HG03064 (cell line): ENCODE measurements around the gene TGFBR1.

Source experiments
- ATAC-seq: cut with Tn5 transposase; IDR thresholded peaks from one replicate; pipeline ENCODE4 v1.9.1; 2021; ENCODE audit warnings: low read depth; ENCODE audit not compliant: unreplicated experiment

Gene TGFBR1

DNA sequence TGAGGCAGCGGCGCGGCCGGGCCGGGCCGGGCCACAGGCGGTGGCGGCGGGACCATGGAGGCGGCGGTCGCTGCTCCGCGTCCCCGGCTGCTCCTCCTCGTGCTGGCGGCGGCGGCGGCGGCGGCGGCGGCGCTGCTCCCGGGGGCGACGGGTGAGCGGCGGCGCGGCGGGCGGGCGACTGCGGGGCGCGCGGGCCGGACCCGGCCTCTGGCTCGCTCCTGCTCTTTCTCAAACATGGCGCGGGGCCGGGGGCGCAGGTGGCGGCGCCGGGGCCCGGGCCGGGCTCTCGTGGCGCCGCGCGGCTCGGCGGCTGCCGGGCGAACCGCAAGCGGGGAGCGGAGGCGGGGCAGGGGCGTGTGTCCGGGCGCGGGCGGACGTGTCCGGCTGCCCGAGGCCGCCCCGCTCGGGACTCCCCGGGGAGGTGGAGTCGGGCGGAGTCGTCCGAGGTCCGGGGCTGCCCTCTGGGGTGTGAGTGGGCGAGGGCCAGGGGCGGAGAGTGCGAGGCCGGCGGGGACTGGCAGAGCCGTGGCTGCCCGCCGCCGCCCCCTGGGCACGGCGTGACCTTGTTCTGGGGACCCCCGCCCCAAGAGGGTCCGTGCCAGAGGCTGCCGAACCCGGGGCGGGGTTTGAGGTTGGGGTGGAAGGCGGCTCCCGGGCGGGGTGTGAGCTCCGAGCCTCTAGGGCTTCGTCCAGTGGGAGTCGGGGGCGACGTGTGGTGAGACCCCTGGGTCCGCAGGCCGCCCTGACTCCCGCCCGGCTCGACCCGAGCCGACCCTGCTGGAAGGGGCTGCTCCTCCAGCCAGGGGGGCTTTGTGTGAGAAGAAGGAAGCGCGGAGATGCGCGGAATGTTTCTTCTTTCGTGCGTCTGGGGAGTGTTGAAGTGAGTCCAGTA lies 485 bp downstream of the TGFBR1 start:
- peak; percentile 59 for ATAC-seq

DNA sequence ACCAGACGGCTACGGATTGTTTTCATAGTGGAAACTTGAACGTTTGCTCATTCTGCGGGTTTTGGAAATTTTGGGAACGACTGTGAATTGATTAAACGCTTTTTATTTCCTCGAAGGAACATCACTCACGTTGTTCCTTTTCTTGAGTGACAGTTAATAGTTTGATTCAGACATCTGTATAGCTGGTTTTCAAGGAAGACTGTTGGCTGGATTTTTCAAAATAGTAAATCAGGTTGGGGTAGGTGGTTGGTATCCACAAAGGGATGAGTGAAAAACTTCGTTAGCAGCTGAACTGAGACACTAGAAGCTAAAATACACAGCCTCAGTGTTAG lies 1.1 kb downstream of the TGFBR1 start:
- no peak for ATAC-seq

DNA sequence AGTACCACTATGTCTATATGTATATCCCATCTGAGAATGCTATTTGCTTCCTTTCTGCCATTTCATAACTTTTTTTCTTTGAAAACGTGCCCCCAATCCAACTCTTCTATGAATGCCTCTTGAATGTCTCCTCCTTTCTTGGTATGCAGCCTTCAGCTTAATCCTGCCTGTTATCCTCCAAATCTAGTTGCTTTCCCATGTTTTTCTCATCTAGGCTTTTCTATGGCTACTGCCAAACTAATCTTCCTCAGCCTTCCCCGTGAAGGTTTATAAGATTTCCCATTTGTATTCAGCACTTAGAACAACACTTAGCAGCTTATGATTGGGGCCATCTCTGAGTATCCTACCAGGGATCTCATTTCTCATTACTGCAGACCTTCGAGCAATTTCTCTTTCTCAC lies 2.5 kb downstream of the TGFBR1 start:
- ATAC-seq = no peak

DNA sequence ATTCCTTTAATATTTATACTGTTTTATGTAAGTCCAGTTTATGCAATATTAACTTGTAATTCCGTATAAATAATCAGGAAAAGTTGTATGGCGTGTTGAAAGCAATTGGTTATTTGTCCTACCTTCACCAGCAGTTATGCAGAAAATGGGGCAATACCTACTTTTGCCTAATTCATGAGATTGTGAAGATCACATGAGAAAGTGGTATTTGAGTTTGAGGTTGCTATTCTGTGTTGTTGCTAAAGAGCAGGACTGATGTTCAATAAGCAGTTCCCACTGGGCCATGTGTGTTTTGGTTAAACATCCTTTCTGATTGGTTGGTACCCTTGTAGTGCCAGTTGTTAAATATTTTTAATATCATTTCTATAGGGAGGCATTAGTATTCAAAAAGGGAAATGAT lies 3.2 kb downstream of the TGFBR1 start:
- ATAC-seq = no peak

DNA sequence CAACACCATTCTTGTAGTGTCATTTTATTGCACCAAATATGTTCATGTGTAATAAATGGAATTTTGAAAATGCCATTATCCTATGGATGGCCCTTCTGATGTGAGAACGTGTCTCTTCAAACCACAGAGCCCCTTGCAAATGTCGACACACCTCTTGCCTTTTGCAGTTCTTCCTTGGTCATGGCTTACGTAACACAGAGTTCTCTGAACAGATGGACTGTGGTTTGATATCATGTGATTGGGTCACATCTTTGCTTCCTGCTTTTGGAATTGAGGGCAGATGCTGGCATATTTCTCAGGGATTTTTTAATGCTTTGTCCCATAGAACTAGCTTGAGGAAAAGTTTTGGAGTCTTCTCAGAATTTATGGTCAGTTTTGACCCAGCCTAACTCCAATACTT lies 4.6 kb downstream of the TGFBR1 start:
- no peak for ATAC-seq

DNA sequence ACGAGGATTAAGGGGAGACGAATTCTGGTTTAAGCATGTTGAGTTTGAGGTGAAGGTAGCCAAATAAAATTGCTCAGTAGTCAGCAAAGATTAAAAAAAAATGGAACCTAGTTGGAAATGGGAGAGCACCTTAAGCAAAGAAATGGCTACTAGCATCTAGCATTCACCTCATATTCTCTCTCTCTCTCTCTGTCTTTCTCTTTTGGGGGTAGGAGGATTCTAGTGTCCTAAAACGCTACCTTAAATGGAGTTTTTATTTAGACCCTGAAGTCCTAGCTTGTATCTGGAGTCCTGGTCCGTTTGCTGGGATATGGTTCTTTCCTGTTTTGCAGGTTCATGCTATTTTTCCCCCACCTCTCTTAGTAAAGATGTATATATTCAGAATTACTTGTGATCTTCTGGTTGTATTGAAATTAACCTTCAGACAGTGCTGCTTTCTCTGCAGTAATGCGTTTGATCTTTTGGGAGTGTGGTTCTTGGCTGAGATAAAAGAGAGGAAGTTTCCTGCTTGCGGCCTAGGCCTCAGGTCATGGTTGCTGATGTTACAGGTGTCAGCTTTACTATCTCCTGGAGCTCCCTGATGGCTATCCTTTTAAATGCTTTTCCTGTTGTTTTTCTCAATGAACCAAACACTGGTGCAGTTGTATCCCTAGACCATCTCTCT lies 8.0 kb downstream of the TGFBR1 start:
- no peak for ATAC-seq

DNA sequence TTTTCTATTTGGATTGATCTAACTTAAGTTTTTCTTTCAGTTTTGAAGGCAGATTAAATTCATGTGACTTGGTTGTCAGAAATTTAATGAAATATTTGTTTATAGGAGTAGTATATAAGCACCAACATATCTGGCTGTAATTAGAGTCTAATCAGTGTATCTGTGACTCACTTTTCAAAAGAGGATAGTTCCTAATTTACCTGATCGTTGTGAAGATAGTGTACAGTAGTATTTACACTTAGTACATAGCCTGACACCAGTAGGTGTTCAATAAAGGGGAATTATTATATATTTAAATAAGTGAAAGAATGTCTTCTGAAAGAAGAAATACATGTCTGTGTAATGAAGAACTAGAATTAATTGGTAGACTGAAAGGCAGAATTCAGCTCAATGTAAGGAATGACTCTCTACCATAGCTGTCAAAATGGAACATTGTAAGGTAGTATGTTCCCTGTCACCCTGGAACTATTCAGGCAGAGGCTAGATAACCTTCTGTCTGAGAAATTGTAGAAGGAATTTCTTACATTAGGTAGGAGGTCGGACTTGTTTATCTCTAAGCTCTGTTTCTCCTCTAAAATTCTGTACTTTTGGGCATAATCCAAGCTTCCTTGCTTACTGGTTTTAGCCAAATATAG lies 8.6 kb downstream of the TGFBR1 start:
- no peak for ATAC-seq

DNA sequence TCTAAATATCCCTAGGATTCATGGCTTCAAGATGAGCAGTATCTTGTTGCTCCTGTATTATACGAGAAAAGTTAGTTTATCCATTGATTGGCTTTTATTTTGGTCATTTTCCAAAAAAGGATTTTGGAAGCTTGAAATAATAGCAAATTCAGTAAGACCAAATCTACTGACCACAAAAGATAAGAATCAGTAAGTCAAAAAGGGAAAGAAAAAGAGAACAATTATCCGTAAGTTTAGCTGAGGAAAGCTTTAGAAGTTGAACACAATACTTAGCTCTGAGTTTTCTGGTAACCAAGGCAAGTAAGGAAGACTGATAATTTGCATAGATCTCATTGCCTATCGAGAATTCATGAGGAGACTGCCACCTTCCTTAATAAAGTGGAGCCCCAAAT lies 9.1 kb downstream of the TGFBR1 start:
- no peak for ATAC-seq

DNA sequence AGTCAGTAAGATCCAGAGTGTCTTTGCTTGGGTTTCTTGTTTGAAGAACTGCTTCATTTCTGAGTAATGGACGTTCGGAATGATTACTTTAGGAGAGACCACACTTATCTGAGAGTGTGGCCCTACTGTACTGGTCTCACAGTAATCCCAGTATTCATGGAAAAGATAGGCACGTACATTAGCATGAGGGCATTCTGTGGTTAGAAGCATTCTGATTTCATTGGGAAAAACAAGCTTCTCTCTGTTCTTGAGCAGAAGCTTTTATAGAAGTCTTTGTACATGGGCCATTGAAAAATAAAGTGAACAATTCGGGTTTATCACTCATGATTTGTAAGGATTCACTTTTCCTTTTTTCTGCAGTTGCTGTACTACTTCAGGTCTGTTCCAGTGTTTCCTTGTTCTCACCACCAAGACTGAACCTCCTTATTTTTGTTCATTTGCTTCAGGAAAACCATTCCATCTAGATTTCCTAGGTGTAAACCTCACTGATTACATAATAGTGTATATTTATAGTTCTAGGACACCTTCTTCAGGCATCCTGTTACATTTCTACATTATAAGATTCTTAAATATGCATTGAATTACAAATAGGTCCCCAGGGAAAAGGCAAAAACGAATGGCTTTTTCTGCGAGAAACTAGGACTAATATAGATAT lies 10.1 kb downstream of the TGFBR1 start:
- no peak for ATAC-seq

DNA sequence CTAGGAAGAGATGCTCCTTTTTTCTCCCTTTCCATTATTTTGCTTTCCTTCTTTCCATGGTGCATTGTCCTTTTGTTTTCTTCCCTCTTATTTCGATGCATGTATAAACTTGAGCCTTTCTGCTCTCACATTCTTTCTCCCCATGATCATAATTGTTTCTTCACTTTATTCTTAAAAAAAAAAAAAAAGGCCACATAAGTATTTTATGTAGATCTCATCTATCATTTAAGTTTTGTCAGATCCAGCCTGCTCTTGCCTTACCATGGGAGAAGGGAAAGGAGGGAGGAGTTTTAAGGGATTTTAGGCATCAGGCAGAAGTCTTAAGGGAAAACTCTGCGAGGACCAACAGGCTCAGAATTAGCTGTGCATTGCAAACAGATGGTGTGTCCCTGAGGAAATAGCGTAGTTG lies 11.1 kb downstream of the TGFBR1 start:
- ATAC-seq = no peak

DNA sequence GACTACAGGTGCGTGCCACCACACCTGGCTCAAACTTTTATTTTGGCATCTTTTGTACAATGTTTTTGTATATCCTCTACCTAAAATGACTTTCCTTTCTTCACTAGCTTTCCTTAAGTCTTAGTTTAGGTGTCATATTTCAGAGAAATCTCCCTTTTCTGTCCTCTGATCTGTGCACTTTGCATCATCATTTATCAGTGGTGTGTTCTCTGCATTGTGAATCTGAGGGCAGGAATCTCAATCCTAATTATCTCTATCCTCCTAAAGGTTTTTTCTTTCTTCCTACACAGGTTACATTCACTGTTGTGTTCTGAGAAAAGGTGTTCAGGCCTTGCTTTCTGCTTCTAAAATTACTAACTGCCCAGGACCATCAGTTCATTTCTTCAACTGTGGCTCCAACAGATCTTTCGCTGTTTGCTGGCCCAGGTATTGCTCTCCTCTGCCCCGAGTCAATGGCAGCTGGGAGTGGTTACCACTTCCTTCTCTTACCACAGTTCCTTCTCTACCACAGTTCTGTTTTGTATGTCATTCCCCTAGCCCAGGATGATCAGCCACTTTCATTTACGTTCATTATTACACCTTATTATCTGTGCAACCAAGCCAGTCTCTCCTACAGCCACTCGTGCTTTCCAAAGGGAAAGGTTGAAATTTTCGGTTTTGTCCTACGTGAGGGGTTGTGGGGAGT lies 14.0 kb downstream of the TGFBR1 start:
- peak; percentile 98 for ATAC-seq

DNA sequence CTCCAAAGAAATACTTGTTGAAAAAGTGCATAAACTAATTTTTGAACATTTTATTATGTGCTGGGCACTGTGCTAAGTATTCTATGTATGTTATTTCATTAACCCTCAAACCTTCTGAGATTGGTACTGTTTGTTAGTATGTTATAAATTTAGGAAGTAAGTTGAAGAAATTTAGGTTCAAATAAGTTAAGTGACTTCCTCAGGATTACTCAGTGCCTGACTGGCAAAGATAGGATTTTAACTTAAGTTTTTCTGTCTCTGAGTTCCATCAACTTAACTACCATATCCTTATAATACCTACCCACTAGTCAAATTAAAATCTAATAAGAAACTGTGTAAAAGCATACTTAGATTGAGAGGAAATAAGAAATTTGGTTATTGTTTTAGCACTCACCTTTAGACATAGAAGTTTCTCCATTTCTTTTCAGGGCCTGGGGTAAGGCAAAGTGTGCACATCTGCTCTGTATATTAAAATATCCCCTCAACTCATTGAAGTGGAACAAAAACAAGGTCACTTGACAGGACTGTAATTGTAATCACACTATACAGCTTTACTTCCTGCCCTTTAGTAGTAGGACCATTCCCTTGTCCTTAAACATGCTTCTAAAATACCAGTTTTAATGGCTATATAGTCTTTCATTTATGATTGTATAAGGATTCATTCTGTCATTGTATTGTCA lies 15.2 kb downstream of the TGFBR1 start:
- ATAC-seq = no peak

DNA sequence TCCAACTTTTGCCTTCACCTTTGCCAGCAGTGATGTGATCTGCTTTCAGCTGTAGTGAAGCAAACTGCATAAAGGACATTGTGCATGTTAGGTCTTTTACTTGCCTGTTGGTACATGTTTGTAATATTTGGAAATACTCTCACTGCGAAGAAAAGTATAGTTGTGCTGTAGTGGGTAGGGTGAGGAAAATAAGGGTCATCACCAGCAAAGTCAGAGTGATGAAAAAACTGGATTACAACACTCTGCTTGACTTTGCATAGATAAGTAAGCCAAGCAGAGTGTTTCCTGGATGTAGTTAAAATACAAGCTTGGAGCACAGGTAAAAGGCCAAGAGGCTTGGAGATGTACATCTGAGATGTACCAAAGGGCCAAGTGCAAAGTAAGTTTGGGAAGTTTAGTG lies 16.7 kb downstream of the TGFBR1 start:
- no peak for ATAC-seq

DNA sequence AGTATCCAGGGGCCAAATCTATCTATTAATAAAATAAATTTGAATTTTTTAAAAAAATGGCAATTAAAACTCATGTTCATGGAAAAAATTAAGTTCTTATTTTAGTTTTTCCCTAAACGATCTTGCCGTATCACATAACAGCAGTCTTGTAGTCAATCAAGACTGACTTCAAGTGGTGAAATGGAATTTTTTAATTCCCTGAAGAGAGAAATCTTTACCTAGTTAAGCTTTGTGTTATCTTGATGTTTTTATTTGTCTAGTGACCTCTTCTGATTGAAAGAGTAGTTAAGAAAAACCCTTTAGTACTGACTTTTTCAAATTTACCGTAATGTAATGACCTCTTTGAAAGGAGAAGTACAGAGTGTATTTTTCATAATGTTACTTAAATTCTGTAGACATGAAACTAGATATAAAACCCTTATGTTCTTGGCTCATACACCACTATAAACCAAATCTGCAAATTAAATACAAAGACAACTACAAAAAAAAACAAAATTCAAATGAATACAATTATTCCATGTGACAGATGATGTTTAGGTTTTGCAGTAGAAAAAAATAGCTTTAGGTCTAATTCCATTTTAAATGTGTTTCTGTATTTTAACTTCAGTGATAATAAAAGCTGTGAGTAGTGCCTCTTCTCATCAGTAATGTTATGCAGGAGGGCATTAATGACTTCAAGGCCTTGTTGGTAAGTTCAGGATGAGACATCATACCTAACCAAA lies 19.8 kb downstream of the TGFBR1 start:
- no peak for ATAC-seq

DNA sequence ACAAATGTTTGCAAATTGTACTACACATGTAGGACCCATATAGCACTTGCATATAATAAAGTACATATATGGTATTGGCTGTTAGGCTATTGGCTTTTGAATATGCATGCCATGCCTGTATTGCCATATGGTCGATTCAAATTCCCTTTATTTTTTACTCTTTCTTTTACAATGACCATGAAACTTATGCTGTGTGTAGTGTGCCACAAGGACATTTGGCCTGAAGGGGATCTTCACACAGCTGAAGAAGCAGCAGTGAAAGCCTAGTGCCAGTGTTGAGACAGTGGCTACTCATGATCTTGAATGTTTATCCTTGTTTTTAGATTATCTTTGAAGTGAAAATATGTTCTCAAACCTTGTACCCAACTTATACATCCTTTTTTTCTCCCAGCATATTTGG lies 20.5 kb downstream of the TGFBR1 start:
- ATAC-seq = no peak

DNA sequence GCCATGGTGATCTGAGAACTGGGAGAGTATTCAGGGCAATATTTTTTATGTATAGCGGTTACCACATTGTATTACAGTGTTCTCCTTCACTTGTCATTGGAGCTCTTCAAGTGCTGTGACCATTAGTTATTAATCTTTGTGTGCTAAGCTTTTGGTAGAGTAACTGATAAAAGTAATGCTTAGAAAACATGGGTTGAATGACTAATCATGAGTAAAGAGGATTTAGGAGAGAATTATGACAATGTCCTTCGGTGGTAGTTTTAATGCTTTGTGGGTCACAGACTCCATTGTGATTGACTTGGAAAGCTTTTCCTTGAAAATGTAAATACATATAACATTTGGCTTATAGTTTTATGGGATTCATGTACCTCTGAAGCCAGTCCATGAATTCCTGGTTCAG lies 21.4 kb downstream of the TGFBR1 start:
- ATAC-seq = no peak

DNA sequence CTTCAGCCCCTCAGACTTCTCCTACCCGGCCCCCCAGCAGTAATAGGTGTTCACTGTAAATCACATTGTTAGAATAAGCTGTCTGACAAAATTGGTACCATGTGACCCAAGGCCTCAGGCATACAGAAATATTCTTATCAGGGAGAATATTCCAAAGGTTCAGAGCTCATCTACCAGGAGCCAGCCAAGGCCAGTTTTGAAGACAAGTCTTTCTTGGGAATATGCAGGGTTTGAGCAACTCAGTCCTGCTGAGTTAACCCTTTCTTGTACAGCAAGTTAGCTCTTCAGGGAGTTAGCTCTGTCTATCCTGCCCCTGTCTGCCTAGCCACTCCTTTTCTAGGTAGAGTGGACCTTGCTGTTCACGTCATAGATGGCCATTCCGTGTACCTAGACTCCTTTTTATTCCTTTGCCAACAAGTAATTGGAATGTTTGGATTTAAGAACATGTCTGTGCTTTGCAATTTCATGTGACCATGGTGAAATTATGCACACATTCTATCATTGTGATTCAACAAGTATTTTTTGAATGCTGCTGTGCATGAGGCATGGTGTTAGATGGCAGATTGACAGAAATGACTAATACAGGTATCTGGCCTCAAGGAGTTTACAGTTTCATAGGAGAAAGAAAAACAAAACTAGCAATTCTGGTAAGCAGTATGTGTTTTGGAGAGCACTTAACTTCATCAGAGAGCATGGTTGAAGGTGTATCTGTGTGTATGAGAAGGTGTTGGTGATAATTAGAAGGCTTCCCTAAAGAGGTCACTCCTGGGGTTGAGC lies 22.6 kb downstream of the TGFBR1 start:
- no peak for ATAC-seq

DNA sequence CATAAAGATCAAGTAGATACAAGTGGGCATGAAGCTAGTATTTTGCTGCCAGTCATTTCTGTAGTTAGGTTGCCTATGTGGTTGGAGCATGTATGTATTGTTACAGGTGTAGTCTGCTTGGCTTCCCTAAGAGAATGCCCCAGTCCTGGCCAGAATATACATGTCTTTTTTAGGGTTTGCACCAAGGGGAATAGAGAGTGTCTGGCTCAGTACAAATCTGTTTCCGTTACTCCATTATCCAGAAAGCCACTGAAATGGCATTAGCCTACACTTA lies 23.2 kb downstream of the TGFBR1 start:
- ATAC-seq = no peak

DNA sequence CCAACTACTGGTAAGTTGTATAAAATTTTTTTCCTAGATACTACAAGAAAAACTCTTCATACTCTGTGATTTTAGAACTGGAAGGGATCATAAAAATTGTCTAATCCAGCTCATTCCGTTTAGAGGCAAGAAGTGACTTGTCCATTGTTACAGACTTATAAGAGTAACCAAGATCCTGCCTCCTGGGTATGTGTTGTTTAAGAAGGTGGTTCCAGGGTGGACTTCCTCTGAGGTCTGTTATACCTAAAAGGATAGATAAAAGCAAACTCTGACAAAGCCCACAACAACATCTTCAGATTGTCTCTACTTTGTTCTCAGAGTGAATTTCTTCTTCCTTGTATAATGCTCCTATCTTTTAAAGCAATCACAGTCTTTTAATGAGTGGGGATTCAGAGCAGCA lies 24.2 kb downstream of the TGFBR1 start:
- no peak for ATAC-seq
